WERI-Rb-1 (cell line): ENCODE data around the gene CABLES2.

Experiments used
- DNase-seq: peaks from one replicate; pipeline ENCODE4 v3.0.0-alpha.2; 2020
- H3K27ac ChIP-seq: fragments of 250-450 bp; sonication (Bioruptor Pico); 2 replicates; pipeline ENCODE4 v1.5.1; 2020; ENCODE audit warnings: mild to moderate bottlenecking, moderate library complexity
- H3K27me3 ChIP-seq: fragments of 250-450 bp; sonication (Bioruptor Pico); 2 replicates; pipeline ENCODE4 v1.5.1; 2021; ENCODE audit warnings: mild to moderate bottlenecking, low read depth, moderate library complexity; ENCODE audit not compliant: insufficient read depth, severe bottlenecking
- H3K36me3 ChIP-seq: fragments of 250-450 bp; sonication (Bioruptor Pico); 2 replicates; pipeline ENCODE4 v1.5.1; 2020; ENCODE audit warnings: mild to moderate bottlenecking, moderate library complexity
- H3K4me3 ChIP-seq: 2 replicates; pipeline ENCODE4 v1.5.1; 2011; ENCODE audit warnings: low read depth, mild to moderate bottlenecking, control low read depth, low read length
- H3K9me3 ChIP-seq: fragments of 250-450 bp; sonication (Bioruptor Pico); 2 replicates; pipeline ENCODE4 v1.5.1; 2021; ENCODE audit warnings: mild to moderate bottlenecking, moderate library complexity; ENCODE audit not compliant: severe bottlenecking
- TF ChIP-seq, protein P1 (sequence below): IDR thresholded peaks from 2 replicates; pipeline ENCODE4 v1.5.1; 2011; ENCODE audit warnings: low read depth, mild to moderate bottlenecking, control low read depth, inconsistent platforms, low read length

The CABLES2 gene

DNA sequence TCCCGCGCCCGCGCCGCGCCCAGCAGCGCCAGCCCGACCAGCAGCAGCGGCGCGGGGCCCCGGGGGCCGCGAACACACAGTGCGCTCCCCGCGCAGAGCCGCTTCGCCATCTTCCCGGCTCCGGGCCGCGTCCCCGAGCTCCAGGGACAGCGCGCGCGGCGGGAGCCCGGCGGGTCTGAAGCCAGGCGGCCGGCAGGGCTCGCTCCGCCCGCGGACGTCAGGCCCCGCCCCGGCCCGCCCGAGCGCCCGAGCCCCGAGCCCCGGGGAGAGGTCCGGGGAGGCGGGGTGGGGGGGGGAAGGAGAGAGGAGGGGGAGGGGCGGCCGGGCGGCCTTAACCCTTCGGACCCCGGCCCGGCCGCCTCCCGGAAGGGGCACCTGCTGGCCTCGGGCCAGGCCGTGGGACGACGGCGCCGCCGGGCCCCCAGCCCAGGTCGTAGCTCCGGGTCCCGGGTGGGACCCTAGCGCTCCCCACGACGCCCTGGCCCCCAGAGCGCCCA lies 39.9 kb downstream of the CABLES2 start, which contains the start of gene LAMA5:
LAMA5 (minus strand) TSS at position 177 of the 497 bp plus-strand sequence; CDS start at position 110, 67 bp downstream.
- no peaks in the 10 kb centered on the region for H3K27me3 ChIP-seq
- TF ChIP-seq, protein P1, sequence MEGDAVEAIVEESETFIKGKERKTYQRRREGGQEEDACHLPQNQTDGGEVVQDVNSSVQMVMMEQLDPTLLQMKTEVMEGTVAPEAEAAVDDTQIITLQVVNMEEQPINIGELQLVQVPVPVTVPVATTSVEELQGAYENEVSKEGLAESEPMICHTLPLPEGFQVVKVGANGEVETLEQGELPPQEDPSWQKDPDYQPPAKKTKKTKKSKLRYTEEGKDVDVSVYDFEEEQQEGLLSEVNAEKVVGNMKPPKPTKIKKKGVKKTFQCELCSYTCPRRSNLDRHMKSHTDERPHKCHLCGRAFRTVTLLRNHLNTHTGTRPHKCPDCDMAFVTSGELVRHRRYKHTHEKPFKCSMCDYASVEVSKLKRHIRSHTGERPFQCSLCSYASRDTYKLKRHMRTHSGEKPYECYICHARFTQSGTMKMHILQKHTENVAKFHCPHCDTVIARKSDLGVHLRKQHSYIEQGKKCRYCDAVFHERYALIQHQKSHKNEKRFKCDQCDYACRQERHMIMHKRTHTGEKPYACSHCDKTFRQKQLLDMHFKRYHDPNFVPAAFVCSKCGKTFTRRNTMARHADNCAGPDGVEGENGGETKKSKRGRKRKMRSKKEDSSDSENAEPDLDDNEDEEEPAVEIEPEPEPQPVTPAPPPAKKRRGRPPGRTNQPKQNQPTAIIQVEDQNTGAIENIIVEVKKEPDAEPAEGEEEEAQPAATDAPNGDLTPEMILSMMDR = no peak
- H3K36me3 ChIP-seq = peaks cover 11% of the 10 kb centered on the region
- DNase-seq = peak; percentile 62
- H3K27ac ChIP-seq = peak within 1 kb of the TSS; percentile 93
- peak within 1 kb of the TSS; percentile 83 for H3K4me3 ChIP-seq
- no peaks in the 10 kb centered on the region for H3K9me3 ChIP-seq

DNA sequence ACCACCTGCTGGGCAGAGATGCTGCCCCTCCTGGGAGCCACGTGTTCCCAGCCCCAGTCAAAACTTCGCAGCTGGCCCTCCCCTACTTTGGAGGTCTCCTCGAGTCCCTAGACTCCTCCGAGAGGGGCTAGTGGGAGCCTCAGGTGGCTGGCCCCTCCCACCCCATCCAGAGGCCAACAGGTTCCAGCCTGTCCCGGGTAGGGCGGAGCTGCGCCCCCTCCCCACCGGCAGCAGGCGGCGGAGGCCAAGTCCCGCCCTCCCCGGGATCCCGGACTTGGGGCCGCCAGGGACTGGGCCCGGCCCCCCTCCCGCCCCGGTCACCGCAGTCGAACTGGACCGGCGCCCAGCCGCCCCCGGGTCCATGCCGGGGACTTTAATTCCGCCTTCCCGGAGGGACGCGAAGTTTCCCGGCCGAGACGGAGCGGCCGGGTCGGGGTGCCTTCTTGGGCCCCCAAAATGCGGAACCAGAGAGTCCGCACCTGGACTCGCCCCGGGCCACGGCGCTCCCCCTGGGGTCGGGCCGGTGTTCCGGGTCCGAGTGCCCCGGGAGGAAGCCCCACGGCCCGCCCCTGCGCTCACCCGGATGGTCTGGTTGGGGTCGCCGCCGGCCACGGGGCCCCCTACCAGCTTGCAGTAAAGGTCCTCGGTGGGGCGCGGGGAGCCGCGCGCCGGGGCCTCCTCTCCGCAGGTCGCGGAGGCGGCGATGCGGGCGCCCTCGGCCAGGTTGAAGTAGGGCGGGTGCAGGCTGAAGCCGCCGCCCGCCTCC lies 40.5 kb downstream of the CABLES2 start:
- peak overlapping the region; percentile 93 for H3K27ac ChIP-seq
- TF ChIP-seq, protein P1 = no peak
- no peaks in the 10 kb centered on the region for H3K27me3 ChIP-seq
- no peaks in the 10 kb centered on the region for H3K9me3 ChIP-seq
- peak; percentile 81 for DNase-seq
- H3K4me3 ChIP-seq = peak overlapping the region; percentile 83
- peaks cover 17% of the 10 kb centered on the region for H3K36me3 ChIP-seq

DNA sequence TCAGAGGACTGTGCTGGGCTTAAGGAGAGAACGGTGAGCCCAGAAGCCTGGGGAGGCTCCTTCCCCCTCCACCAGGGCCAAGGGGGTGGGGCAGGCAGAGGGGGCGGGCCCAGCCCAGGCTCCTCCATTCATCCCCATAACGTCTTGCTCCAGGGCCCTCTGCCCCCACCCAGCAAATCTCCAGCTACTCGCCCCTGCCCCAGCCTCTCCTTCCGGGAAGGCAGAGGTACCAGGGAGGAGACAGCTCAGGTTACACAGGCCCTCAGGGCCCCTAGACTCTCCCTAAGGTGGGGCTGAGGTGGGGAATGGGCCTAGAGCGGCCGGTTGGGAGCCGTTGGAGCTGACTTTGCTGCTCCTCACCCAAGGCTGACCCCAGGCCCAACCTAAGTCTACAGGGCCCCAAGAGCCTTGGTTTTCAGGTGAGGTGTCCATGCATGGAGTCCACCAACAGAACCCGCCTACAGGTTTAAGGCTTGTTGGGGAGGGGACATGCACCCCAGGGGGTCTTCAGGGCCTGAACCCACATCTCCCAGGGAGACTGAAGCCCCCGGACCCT lies 41.2 kb downstream of the CABLES2 start:
- peak overlapping the region; percentile 83 for H3K4me3 ChIP-seq
- H3K36me3 ChIP-seq = peaks cover 24% of the 10 kb centered on the region
- no peaks in the 10 kb centered on the region for H3K27me3 ChIP-seq
- peak; percentile 74 for DNase-seq
- H3K9me3 ChIP-seq = no peaks in the 10 kb centered on the region
- TF ChIP-seq, protein P1 = no peak
- H3K27ac ChIP-seq = peak overlapping the region; percentile 93

DNA sequence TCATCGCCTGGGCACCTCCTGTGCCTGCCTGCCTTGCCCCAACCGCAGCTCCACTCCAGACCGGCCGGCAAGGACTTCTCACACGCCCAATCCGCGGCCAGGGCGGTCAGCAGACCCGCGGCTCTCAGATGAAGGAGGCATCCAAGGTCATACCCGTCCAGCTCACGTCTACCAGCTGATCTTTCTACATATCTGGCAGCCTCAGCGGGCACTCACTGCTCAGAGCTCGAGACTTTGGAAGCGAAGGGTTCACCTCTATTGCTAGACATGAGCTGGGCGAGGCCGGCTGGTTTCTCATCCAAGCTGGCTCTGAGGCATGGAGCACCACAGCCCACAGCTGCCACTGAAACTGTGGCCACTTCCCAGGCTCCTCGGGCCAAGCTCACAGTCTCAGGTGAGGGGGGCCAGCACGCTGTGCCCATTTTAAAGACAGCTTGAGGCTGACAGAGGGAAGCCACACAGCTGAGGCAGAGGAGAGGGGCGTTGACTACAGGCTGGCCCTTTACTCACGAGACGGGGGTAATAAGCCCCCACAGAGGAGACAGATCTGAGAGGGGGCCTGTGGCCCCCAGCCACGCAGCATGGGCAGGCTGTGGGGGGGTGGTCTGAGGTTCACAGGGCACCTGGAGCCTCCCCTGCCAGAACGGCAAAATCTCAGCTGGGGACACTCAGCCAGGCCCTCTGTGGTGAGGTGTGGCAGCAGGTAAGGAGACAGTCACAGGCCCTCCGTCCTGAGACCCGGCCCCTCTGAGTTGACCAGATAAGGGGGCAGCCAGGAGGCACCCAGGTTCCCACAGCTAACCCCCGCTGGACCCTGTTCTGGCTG lies 42.0 kb downstream of the CABLES2 start:
- H3K27me3 ChIP-seq = no peaks in the 10 kb centered on the region
- H3K36me3 ChIP-seq = peaks cover 27% of the 10 kb centered on the region
- TF ChIP-seq, protein P1 = no peak
- H3K4me3 ChIP-seq = peak overlapping the region; percentile 83; the same call in 1 of the 2 replicates
- H3K9me3 ChIP-seq = no peaks in the 10 kb centered on the region
- peak overlapping the region; percentile 93 for H3K27ac ChIP-seq
- peak; percentile 26 for DNase-seq

DNA sequence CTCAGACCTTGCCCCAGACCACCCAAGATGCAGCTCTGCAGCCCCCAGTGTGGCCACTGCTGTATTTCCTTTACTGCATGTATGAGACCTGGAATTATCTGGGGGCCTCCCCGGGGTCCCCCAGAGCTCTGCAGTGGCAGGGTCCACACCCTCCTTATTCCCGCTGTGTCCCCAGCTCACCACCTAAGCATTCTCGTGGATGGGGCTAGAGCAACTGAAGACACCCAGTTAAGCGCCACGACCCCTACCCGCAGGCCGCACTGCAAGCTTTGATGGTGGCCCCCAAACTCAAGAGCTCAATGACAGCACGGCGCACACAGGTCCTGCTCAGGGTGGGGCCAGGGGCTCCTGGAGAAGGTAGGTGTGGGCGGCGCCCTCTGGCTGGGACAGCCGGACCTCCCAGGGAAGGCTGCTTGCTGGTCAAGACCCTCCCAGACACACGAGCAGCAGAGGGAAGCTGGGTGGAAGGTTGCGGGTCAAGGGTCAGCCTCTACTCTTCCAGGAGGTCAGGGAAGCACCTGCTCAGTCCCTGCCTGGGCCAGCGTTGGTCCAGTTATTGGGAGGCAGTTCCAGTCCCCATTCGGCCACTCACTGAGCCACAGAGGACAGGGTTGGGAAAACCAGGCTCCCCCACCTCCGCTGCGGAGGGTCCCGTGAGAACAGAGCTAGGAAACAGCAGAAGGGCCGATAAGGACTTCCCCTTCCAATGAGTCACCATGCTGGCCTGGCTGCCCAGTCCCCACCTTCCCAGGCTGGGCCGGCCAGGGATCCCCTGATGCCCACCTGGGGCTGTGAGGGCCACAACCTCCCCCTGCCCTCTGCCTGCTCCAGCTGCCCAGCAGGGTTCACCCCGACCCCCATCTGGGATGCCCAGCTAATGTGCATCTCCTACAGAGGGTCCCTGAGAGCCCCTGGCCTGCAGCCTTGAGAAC lies 42.9 kb downstream of the CABLES2 start:
- Histone ChIP-seq H3K9me3 (no peaks in the 10 kb centered on the region), H3K4me3 (no peak overlapping the region), H3K27ac (peak overlapping the region; percentile 93), H3K27me3 (no peaks in the 10 kb centered on the region), H3K36me3 (peaks cover 29% of the 10 kb centered on the region)
- DNase-seq = peak; percentile 48
- TF ChIP-seq, protein P1 = peak; percentile 44
